Stimulated activated CD4-positive, alpha-beta T cell treated with anti-CD3 and anti-CD28 coated beads, TNF-alpha, amount 100 ng/mL, for 1 hour (primary cell): ENCODE measurements around the gene TMSB15C.

Experiments used
- DNase-seq, 3 donors: peaks; one replicate each; pipeline ENCODE4 v3.0.0-alpha.2; 2020; ENCODE audit warnings: low read depth in 3 of 3, low spot score in 1 of 3

The TMSB15C gene

DNA sequence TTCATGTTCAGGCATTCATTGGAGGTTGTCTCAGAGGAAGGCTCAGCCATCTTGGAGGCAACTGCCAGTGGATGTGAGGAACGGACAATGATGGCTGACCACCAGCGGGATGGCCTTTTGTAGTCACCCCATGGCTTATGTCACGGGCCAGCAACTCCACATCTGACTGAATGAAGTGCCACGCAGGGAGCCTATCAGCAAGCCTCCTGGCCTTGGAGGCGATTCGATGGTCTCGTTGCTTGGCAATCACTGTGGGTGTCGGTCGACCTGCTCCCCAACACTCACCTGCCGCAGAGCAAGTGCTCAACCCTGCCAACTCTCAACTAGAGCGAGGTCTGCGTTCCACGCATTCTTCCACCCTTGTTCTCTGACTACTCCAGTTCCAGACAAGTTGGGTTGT, 28.9 kb downstream of the TMSB15C start:
- DNase-seq: no peak

DNA sequence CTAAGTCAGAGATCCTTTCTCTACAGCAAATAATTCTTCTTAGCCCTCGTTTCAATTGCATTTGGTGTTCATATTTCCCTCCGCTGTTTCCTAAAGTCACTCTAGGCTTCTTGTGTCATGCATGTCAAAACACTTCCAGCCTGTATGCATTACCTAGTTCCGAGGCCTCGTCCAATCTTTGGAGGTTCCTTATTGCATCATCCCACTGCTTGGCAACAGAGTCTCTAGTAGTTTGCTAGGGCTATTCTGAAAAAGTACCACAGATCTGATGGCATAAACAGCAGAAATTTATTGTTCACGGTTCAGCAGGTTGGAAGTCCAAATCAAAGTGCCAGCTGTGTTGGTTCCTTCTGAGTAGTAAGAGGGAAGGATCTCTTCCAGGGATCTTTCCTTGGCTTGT, 30.4 kb downstream of the TMSB15C start:
- no peak for DNase-seq

DNA sequence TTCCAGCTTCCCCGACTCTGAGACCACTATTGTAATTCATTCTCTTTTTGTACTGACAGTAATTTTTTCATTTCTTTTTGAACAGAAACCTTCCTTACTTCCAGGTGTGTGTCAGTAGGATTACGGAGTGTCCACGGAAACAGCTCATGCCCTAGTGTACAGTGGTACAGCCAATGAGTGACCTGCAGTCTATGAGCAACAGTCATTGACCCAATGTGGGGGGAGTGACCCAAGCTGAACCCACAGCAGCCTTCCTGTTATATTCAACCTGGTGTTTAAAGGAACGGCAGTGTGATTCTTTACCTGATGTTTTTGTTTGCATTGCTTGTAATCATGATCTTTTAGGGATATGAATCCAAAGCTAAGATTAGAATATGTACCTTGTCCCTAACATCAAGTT, 35.0 kb downstream of the TMSB15C start:
- DNase-seq: no peak

DNA sequence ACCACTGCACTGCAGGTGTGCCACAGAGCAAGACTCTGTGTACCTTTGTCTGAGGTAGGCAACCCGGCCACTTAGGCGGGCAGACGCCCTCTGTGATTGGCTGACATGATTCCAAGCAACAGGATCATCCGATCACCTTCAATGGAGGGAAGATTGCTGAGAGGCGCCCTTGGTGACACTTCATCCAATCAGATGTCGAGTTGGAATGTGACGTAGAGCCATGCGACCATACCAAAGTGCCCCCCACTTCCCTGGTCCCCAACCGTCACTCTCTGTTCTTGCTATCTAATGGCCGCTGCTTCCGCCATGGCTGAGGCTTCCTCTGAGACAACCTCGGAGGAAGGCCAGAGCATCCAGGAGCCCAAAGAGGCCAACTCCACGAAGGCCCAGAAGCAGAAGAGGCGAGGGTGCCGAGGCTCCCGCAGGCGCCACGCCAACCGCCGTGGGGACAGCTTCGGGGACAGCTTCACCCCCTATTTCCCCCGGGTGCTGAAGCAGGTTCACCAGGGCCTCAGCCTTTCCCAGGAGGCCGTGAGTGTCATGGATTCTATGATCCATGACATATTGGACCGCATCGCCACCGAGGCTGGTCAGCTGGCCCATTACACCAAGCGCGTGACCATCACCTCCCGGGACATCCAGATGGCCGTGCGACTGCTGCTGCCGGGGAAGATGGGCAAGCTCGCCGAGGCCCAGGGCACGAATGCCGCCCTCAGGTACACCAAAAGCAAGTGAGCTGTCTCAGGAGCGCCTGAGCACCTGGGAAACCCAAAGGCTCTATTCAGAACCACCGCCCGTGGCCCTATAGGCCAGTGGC, 36.1 kb downstream of the TMSB15C start, which contains the start of gene H2BW2:
Gene H2BW2, plus strand, starts transcription at position 268 of the 817 bp plus-strand sequence. Its CDS starts 39 bp downstream, at position 307.
- DNase-seq: no peak
